ENCODE results near the gene TFEC.

GRCh38 chr7:116037401-116037800 is 6.8 kb upstream of the TFEC start:
- TF ChIP-seq CTCF (IDR thresholded peaks at IDR 0.05 in 2 of 3, conservative IDR thresholded peaks at IDR 0.05 in 1 of 3; ENCODE audit: borderline replicate concordance in 1 of 3, insufficient read depth in 1 of 3, low read depth in 2 of 3, low read length in 2 of 3): no peak
- TF ChIP-seq EZH2 (IDR thresholded peaks at IDR 0.05): no peak
- no peak for TF ChIP-seq POLR2AphosphoS5 (IDR thresholded peaks at IDR 0.05; ENCODE audit: low read depth, low read length)
- TF ChIP-seq JUND (IDR thresholded peaks at IDR 0.05): no peak
- TF ChIP-seq POLR2A (IDR thresholded peaks at IDR 0.05; ENCODE audit: borderline replicate concordance, extremely low read depth, insufficient read depth, insufficient read length): no peak

Measured in HCT116 (cell line).